ENCODE results near the gene EPN3.

Gene EPN3

DNA sequence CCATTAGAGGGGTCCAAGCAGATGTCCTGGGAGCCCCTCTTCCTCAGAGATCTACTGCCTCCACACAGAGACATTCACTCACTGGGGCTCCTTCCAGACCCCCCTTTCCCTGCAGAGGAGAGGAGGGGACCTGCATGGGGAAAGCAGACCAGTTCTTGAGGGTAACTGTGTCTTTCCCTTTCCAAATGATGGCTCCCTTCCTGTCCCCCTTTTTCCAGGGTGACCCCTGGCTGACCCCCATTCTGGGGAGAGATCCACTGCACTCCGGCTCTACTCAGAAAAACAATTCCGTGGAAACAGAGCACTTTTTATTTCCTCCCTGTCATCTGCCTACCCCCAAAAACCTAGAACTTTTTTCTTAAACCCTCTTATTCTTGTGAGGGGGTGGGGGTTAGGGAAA lies 34.4 kb downstream of the EPN3 start:
- ChIA-PET POLR2A (no interaction called here), CTCF (no interaction called here)
- TF ChIP-seq ELF4 (IDR thresholded peaks at IDR 0.05) = no peak
- no peak for TF ChIP-seq FOXM1 (IDR thresholded peaks at IDR 0.05; ENCODE audit: borderline replicate concordance)
- TF ChIP-seq SUZ12 (IDR thresholded peaks at IDR 0.05) = no peak
- TF ChIP-seq TARDBP (IDR thresholded peaks at IDR 0.05) = no peak
- no peak for TF ChIP-seq NFRKB (IDR thresholded peaks at IDR 0.05)
- TF ChIP-seq FOXK2 (IDR thresholded peaks at IDR 0.05) = no peak
- no peak for DNase-seq (ENCODE audit: extremely low spot score)

DNA sequence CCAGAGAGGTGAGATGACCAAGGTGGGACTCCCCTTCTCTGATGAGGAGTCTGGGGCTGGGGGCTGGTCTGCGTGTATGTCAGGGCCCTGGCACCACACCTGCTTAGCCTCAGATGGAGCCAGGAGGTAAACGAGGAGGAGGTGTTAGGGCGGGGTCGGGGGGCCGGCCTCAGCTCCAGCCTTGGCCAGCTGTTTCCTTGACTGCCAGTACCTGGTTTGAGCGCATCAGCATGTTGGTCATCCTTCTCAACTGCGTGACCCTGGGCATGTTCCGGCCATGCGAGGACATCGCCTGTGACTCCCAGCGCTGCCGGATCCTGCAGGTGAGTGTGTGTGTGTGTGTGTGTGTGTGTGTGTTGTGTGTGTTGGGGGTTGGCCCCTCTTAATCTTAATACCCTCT lies 36.1 kb downstream of the EPN3 start:
- DNase-seq (ENCODE audit: extremely low spot score) = no peak
- CTCF ChIA-PET = no interaction called here
- TF ChIP-seq BHLHE40 (IDR thresholded peaks at IDR 0.05; ENCODE audit: borderline replicate concordance) (no peak), SP1 (IDR thresholded peaks at IDR 0.05) (no peak), FOXK2 (IDR thresholded peaks at IDR 0.05) (no peak), ELF4 (IDR thresholded peaks at IDR 0.05) (no peak), TARDBP (IDR thresholded peaks at IDR 0.05) (no peak), ARNT (IDR thresholded peaks at IDR 0.05) (no peak), L3MBTL2 (conservative IDR thresholded peaks at IDR 0.05) (no peak), HDGF (IDR thresholded peaks at IDR 0.05; ENCODE audit: borderline replicate concordance) (no peak), ZNF384 (IDR thresholded peaks at IDR 0.05) (no peak), FOXA1 (IDR thresholded peaks at IDR 0.05) (no peak), SUZ12 (IDR thresholded peaks at IDR 0.05) (no peak), CTBP1 (IDR thresholded peaks at IDR 0.05; ENCODE audit: borderline replicate concordance) (no peak)
- TF ChIP-seq, protein P1, sequence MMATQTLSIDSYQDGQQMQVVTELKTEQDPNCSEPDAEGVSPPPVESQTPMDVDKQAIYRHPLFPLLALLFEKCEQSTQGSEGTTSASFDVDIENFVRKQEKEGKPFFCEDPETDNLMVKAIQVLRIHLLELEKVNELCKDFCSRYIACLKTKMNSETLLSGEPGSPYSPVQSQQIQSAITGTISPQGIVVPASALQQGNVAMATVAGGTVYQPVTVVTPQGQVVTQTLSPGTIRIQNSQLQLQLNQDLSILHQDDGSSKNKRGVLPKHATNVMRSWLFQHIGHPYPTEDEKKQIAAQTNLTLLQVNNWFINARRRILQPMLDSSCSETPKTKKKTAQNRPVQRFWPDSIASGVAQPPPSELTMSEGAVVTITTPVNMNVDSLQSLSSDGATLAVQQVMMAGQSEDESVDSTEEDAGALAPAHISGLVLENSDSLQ (IDR thresholded peaks at IDR 0.05) = no peak
- POLR2A ChIA-PET = no interaction called here

DNA sequence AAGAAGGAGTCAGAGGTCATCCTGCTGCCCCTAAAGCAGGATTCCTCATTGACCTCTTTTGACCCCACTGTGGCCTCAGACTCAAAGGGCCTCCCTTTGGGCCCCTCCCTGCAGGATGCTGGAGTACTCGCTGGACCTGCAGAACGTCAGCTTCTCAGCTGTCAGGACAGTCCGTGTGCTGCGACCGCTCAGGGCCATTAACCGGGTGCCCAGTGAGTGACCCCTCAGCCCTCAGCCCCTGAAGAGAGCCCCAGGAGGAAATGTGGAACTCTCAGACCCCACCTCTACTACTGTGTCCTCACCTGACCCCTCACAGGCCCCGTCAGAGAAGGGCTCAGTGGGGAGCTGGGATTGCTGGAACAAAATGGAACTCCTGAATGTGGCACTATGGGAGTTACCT lies 37.1 kb downstream of the EPN3 start:
- CTCF ChIA-PET = interaction anchor here (1.2 kb wide), 1 partner anchor 18 kb away, joined by 4 read pairs; no protein-coding TSS in a partner anchor
- POLR2A ChIA-PET = interaction anchor here (1.5 kb wide), 1 partner anchor 14 kb away, joined by 3 read pairs; no protein-coding TSS in a partner anchor
- no peak for TF ChIP-seq SUZ12 (IDR thresholded peaks at IDR 0.05)
- no peak for TF ChIP-seq TARDBP (IDR thresholded peaks at IDR 0.05)
- TF ChIP-seq LEF1 (IDR thresholded peaks at IDR 0.05; ENCODE audit: borderline replicate concordance) = no peak
- TF ChIP-seq BHLHE40 (IDR thresholded peaks at IDR 0.05; ENCODE audit: borderline replicate concordance) = no peak
- TF ChIP-seq, protein P1 (IDR thresholded peaks at IDR 0.05) = no peak
- no peak for TF ChIP-seq ARNT (IDR thresholded peaks at IDR 0.05)
- no peak for TF ChIP-seq FOXK2 (IDR thresholded peaks at IDR 0.05)
- TF ChIP-seq NFRKB (IDR thresholded peaks at IDR 0.05) = no peak
- no peak for TF ChIP-seq L3MBTL2 (conservative IDR thresholded peaks at IDR 0.05)
- no peak for TF ChIP-seq FOXA1 (IDR thresholded peaks at IDR 0.05)
- DNase-seq (ENCODE audit: extremely low spot score) = no peak

DNA sequence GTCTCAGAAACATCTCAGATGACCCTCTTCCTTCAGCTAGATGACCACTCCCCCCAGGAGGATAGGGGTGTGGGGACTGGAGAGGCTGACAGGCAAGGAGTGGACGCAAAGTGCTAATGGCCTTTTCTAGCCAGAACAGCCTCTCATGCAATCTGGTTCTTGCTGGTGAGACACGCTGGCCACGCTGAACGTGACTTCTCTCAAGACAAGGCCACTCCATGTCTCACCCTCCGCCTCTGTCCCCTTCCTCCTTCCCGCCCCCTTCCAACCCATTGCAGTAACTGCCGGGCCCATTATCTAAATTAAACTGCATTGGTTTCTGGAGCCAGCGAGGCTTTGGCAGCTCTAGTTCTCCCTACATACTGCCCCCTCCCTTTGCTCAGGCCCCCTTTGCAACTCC lies 37.5 kb downstream of the EPN3 start:
- CTCF ChIA-PET = interaction anchor here (1.2 kb wide), 1 partner anchor 19 kb away, joined by 4 read pairs; no protein-coding TSS in a partner anchor
- no peak for TF ChIP-seq BHLHE40 (IDR thresholded peaks at IDR 0.05; ENCODE audit: borderline replicate concordance)
- no peak for TF ChIP-seq SP1 (IDR thresholded peaks at IDR 0.05)
- no peak for TF ChIP-seq SUZ12 (IDR thresholded peaks at IDR 0.05)
- no peak for TF ChIP-seq CTBP1 (IDR thresholded peaks at IDR 0.05; ENCODE audit: borderline replicate concordance)
- no peak for TF ChIP-seq NFRKB (IDR thresholded peaks at IDR 0.05)
- no peak for TF ChIP-seq TARDBP (IDR thresholded peaks at IDR 0.05)
- TF ChIP-seq FOXA1 (IDR thresholded peaks at IDR 0.05) = no peak
- no peak for DNase-seq (ENCODE audit: extremely low spot score)
- POLR2A ChIA-PET = interaction anchor here (1.5 kb wide), 1 partner anchor 14 kb away, joined by 3 read pairs; no protein-coding TSS in a partner anchor

DNA sequence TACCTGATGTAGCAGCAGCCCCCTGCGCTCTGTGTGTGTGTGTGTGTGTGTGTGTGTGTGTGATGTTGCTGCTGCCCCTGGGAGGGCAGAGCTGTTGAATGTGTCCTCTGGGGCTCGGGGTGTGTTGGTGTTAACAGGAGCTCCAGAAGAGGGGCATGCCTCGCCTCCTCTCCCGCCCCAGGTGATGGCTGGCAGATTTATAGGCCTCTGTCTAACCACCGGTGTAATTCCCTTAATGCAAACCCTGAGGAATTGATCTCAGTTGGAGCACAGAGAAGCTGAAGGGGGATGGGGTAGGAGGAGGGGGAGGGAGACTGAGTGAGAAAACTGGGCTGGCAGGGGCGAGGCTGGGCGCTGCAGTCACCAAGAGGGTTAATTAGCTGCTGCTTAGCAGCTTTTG lies 38.0 kb downstream of the EPN3 start:
- DNase-seq (ENCODE audit: extremely low spot score) = no peak
- POLR2A ChIA-PET = interaction anchor here (0.5 to 1.5 kb wide), 2 partner anchors 15 to 61 kb away, joined by 3 to 4 read pairs; no protein-coding TSS in a partner anchor
- TF ChIP-seq, protein P1 (IDR thresholded peaks at IDR 0.05) = peak; percentile 39
- no peak for TF ChIP-seq FOXK2 (IDR thresholded peaks at IDR 0.05)
- CTCF ChIA-PET = interaction anchor here (1.2 kb wide), 1 partner anchor 19 kb away, joined by 4 read pairs; no protein-coding TSS in a partner anchor

DNA sequence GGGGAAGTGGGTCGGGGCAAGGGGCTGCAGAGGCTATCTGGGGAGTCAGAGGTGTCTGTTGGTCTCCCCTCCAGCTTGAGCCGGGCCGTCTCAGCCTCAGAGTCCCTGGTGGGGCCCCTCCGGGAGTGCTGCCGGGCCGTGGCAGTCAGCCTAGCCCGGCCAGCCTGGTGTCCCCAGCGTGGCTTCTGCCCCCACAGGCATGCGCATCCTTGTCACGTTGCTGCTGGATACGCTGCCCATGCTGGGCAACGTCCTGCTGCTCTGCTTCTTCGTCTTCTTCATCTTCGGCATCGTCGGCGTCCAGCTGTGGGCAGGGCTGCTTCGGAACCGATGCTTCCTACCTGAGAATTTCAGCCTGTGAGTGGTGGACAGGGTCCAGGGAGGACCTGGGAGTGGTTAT lies 39.1 kb downstream of the EPN3 start:
- TF ChIP-seq L3MBTL2 (conservative IDR thresholded peaks at IDR 0.05) (no peak), FOXM1 (IDR thresholded peaks at IDR 0.05; ENCODE audit: borderline replicate concordance) (no peak), LEF1 (IDR thresholded peaks at IDR 0.05; ENCODE audit: borderline replicate concordance) (no peak), ARNT (IDR thresholded peaks at IDR 0.05) (no peak), HDGF (IDR thresholded peaks at IDR 0.05; ENCODE audit: borderline replicate concordance) (no peak), ZNF384 (IDR thresholded peaks at IDR 0.05) (no peak), CTBP1 (IDR thresholded peaks at IDR 0.05; ENCODE audit: borderline replicate concordance) (no peak), ELF4 (IDR thresholded peaks at IDR 0.05) (no peak), SP1 (IDR thresholded peaks at IDR 0.05) (no peak), TARDBP (IDR thresholded peaks at IDR 0.05) (no peak), FOXA1 (IDR thresholded peaks at IDR 0.05) (no peak), SUZ12 (IDR thresholded peaks at IDR 0.05) (no peak), BHLHE40 (IDR thresholded peaks at IDR 0.05; ENCODE audit: borderline replicate concordance) (no peak)
- TF ChIP-seq, protein P1 (IDR thresholded peaks at IDR 0.05) = no peak
- DNase-seq (ENCODE audit: extremely low spot score) = no peak
- POLR2A ChIA-PET = no interaction called here
- CTCF ChIA-PET = no interaction called here

All from HEK293T (cell line).